Neural cell (in vitro differentiated cells): Measurements from ENCODE around the gene SNTG2.

Source experiments
- EZH2 ChIP-seq: fragments of 200-600, 300-800 bp; shearing (Covaris generic), sonication (generic); IDR thresholded peaks from 2 replicates; pipeline ENCODE4 v1.6.1; 2014; ENCODE audit warnings: antibody characterized with exemption, low read length, borderline replicate concordance, mild to moderate bottlenecking; ENCODE audit not compliant: insufficient read depth, poor library complexity, severe bottlenecking
- MXI1 ChIP-seq: fragments of 450-650 bp; conservative IDR thresholded peaks from 2 replicates; pipeline ENCODE4 v1.6.1; 2014; ENCODE audit warnings: antibody characterized with exemption, mild to moderate bottlenecking; ENCODE audit not compliant: poor library complexity, severe bottlenecking
- POLR2AphosphoS5 ChIP-seq: IDR thresholded peaks from 2 replicates; pipeline ENCODE4 v1.6.1; 2012
- RAD21 ChIP-seq: fragments of 450-650 bp; conservative IDR thresholded peaks from 2 replicates; pipeline ENCODE4 v1.6.1; 2014; ENCODE audit warnings: antibody characterized with exemption, mild to moderate bottlenecking, moderate library complexity
- REST ChIP-seq: IDR thresholded peaks from 2 replicates; pipeline ENCODE4 v1.6.1; 2012; ENCODE audit warnings: borderline replicate concordance
- SMC3 ChIP-seq: fragments of 450-650 bp; conservative IDR thresholded peaks from 2 replicates; pipeline ENCODE4 v1.6.1; 2014; ENCODE audit warnings: antibody characterized with exemption, mild to moderate bottlenecking, moderate library complexity; ENCODE audit not compliant: poor library complexity
- TAF1 ChIP-seq: IDR thresholded peaks from 2 replicates; pipeline ENCODE4 v1.6.1; 2012; ENCODE audit warnings: low read depth
- TF ChIP-seq, protein P1 (sequence below): fragments of 450-650 bp; IDR thresholded peaks from 2 replicates; pipeline ENCODE4 v1.5.1; 2014; ENCODE audit warnings: antibody characterized with exemption, mild to moderate bottlenecking, moderate library complexity; ENCODE audit not compliant: poor library complexity, severe bottlenecking

DNA sequence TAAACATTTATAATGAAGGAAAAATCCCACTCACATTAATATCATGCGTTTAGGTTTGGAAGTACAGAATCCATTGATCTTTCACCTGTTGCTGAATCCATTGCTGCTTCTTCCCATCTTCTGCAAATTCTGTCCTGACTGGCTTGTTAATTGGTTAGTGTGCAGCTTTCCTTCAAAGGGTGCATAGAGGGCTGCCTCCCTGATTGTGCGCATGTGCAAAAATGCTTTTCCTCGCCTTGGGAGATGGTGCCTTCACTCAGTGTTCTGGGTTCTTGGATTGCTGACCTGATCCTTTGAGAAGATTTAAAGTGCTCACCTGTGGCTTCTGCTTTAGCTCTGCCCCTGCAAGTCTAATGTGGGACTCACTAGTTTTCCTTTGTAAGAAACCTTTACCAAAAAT lies 231.2 kb downstream of the SNTG2 start:
- TF ChIP-seq EZH2 (no peak), TAF1 (no peak), POLR2AphosphoS5 (no peak), REST (no peak), RAD21 (no peak), SMC3 (no peak), MXI1 (no peak)
- TF ChIP-seq, protein P1, sequence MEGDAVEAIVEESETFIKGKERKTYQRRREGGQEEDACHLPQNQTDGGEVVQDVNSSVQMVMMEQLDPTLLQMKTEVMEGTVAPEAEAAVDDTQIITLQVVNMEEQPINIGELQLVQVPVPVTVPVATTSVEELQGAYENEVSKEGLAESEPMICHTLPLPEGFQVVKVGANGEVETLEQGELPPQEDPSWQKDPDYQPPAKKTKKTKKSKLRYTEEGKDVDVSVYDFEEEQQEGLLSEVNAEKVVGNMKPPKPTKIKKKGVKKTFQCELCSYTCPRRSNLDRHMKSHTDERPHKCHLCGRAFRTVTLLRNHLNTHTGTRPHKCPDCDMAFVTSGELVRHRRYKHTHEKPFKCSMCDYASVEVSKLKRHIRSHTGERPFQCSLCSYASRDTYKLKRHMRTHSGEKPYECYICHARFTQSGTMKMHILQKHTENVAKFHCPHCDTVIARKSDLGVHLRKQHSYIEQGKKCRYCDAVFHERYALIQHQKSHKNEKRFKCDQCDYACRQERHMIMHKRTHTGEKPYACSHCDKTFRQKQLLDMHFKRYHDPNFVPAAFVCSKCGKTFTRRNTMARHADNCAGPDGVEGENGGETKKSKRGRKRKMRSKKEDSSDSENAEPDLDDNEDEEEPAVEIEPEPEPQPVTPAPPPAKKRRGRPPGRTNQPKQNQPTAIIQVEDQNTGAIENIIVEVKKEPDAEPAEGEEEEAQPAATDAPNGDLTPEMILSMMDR: no peak
